GM21619 (cell line): Measurements from ENCODE around the gene CTSK.

ENCODE experiments used
- ATAC-seq: cut with Tn5 transposase; IDR thresholded peaks from one replicate; pipeline ENCODE4 v1.9.1; 2021; ENCODE audit not compliant: unreplicated experiment

CTSK gene

DNA sequence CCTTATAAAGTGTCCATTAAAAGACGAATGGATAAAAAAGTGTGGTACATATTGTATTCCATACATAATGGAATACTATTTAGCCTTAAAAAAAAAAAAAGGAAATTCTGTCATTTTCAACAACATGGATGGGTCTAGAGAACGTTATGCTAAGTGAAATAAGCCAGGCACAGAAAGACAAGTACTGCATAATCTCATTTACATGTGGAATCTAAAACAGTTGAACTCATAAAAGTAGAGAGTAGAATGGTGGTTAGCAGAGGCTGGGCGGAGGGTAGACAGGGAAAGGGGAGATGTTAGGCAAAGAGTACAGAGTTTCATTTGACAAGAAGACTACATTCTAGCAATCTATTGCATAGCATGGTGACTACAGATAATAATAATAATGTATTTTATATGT is 45.0 kb downstream of the CTSK start:
- ATAC-seq = no peak

- ATAC-seq = no peak
These were observed 45.5 kb downstream of the CTSK start for GRCh38 chr1:150762552-150762951.

DNA sequence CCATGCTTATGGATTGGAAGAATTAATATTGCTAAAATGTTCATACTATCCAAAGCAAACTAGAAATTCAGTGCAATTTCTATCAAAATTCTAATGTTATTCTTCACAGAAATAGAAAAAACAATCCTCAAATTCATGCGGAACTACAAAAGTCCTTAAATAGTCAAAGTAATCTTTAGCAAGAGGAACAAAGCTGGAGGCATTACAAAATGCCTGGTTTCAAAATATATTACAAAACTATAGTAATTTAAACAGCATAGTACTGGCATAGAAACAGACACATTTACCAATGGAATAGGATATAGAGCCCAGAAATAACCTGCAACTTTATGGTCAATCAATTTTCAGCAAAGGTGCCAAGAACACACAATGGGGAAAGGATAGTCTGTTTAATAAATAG is 46.3 kb downstream of the CTSK start:
- no peak for ATAC-seq

GRCh38 chr1:150760013-150760412 is 48.0 kb downstream of the CTSK start:
- no peak for ATAC-seq

GRCh38 chr1:150753416-150753815 is 54.6 kb downstream of the CTSK start:
- ATAC-seq = no peak

- ATAC-seq = no peak
These were observed 56.6 kb downstream of the CTSK start for GRCh38 chr1:150751443-150751842.

GRCh38 chr1:150749720-150750311 is 58.2 kb downstream of the CTSK start:
- no peak for ATAC-seq

GRCh38 chr1:150748878-150749719 is 59.0 kb downstream of the CTSK start:
- no peak for ATAC-seq
